SK-N-SH (cell line): ENCODE measurements around the gene CNTN4. TPM values are rescaled to one million over a fixed set of nuclear protein-coding genes. Genes with fewer than 3 reads are reported as not detected.

ENCODE experiments used
- CTCF ChIA-PET: fragments of 300-600, 350-600 bp; formaldehyde crosslinking; extraction: SDS; loops from one replicate; lab custom pipeline; 2021; lab: Yijun Ruan, JAX
- POLR2A ChIA-PET: fragments of 350-600 bp; sonication (Branson Sonifier 250); formaldehyde crosslinking; extraction: SDS; loops from one replicate; lab custom pipeline; 2020; ENCODE audit warnings: antibody characterized with exemption, inconsistent platforms; lab: Yijun Ruan, JAX
- DNase-seq: peaks from one replicate; pipeline ENCODE4 v3.0.0; 2012
- H2AFZ ChIP-seq: fragments of 200-600 bp; sonication (generic); 2 replicates; pipeline ENCODE4 v1.8.1; 2016; ENCODE audit warnings: antibody characterized with exemption, mild to moderate bottlenecking, low read depth
- H3F3A ChIP-seq: fragments of 200-600 bp; sonication (generic); replicated peaks from 2 replicates; pipeline ENCODE3; 2016; ENCODE audit warnings: antibody characterized with exemption, mild to moderate bottlenecking; ENCODE audit not compliant: insufficient read depth
- H3K27ac ChIP-seq, 2 experiments: fragments of 200-500 bp in 1 of 2; fragments of 200-600 bp in 1 of 2; sonication (Bioruptor generic) in 1 of 2; sonication (generic), shearing (Covaris generic) in 1 of 2; 2 replicates each; pipeline versions ENCODE4 v1.5.1 to v1.6.1; 2014 to 2016; ENCODE audit warnings: low read depth in 2 of 2, inconsistent platforms in 1 of 2, low read length in 1 of 2, mild to moderate bottlenecking in 1 of 2, mixed read lengths in 1 of 2
- H3K27me3 ChIP-seq: fragments of 200-600 bp; sonication (generic), shearing (Covaris generic); 2 replicates; pipeline ENCODE4 v1.6.1; 2016; ENCODE audit warnings: mixed run types; ENCODE audit not compliant: insufficient read depth
- H3K36me3 ChIP-seq, 2 experiments: fragments of 200-500 bp in 1 of 2; fragments of 200-600 bp in 1 of 2; sonication (Bioruptor generic) in 1 of 2; sonication (generic) in 1 of 2; replicated peaks in 1 of 2; 2 replicates each; pipeline versions ENCODE3 to v1.5.1; 2014 to 2016; ENCODE audit warnings: low read length in 1 of 2, mild to moderate bottlenecking in 1 of 2; ENCODE audit not compliant: insufficient read depth in 2 of 2, control insufficient read depth in 1 of 2
- H3K4me1 ChIP-seq, 2 experiments: fragments of 200-500 bp in 1 of 2; fragments of 200-600 bp in 1 of 2; sonication (Bioruptor generic) in 1 of 2; sonication (generic), shearing (Covaris generic) in 1 of 2; 2 replicates each; pipeline versions ENCODE4 v1.5.1 to v1.6.1; 2014 to 2016; ENCODE audit warnings: low read depth in 1 of 2, low read length in 1 of 2, mixed run types in 1 of 2; ENCODE audit not compliant: insufficient read depth in 2 of 2, control insufficient read depth in 1 of 2
- H3K4me2 ChIP-seq: fragments of 200-600 bp; sonication (generic), shearing (Covaris generic); 2 replicates; pipeline ENCODE4 v1.6.1; 2017; ENCODE audit warnings: mixed run types
- H3K4me3 ChIP-seq, 2 experiments: fragments of 200-500 bp in 1 of 2; fragments of 200-600 bp in 1 of 2; sonication (Bioruptor generic) in 1 of 2; sonication (generic), shearing (Covaris generic) in 1 of 2; 2 replicates each; pipeline versions ENCODE4 v1.5.1 to v1.8.1; 2014 to 2016; ENCODE audit warnings: low read depth in 2 of 2, inconsistent platforms in 1 of 2, low read length in 1 of 2, mild to moderate bottlenecking in 1 of 2, mixed read lengths in 1 of 2, moderate library complexity in 1 of 2
- H3K79me2 ChIP-seq: fragments of 200-600 bp; sonication (generic); 2 replicates; pipeline ENCODE4 v1.8.1; 2017; ENCODE audit warnings: mild to moderate bottlenecking; ENCODE audit not compliant: insufficient read depth
- H3K9ac ChIP-seq: fragments of 200-600 bp; sonication (generic); 2 replicates; pipeline ENCODE4 v1.6.1; 2017; ENCODE audit warnings: mixed run types
- H3K9me2 ChIP-seq: fragments of 200-600 bp; sonication (generic); 2 replicates; pipeline ENCODE4 v1.6.1; 2017; ENCODE audit warnings: mixed run types
- H3K9me3 ChIP-seq: fragments of 200-600 bp; sonication (generic); 2 replicates; pipeline ENCODE4 v1.6.1; 2017; ENCODE audit warnings: mixed run types, mild to moderate bottlenecking, moderate library complexity
- H4K20me1 ChIP-seq: fragments of 200-600 bp; sonication (generic); 2 replicates; pipeline ENCODE4 v1.6.1; 2017; ENCODE audit warnings: mild to moderate bottlenecking, mixed run types; ENCODE audit not compliant: insufficient read depth
- ELF1 ChIP-seq: IDR thresholded peaks from 2 replicates; pipeline ENCODE4 v1.4.0; 2012
- GABPA ChIP-seq: IDR thresholded peaks from 2 replicates; pipeline ENCODE4 v1.4.0; 2012; ENCODE audit warnings: low read depth, mild to moderate bottlenecking
- MEF2A ChIP-seq: IDR thresholded peaks from 2 replicates; pipeline ENCODE4 v1.4.0; 2012; ENCODE audit warnings: low read depth, borderline replicate concordance
- NRF1 ChIP-seq: IDR thresholded peaks from 2 replicates; pipeline ENCODE4 v1.6.1; 2012; ENCODE audit warnings: low read depth, mild to moderate bottlenecking, low read length
- RAD21 ChIP-seq: IDR thresholded peaks from 2 replicates; pipeline ENCODE4 v1.6.1; 2012; ENCODE audit warnings: mild to moderate bottlenecking, low read length
- RCOR1 ChIP-seq: fragments of 150-350 bp; IDR thresholded peaks from 2 replicates; pipeline ENCODE4 v1.6.1; 2017; ENCODE audit warnings: antibody characterized with exemption, low read length
- RFX5 ChIP-seq: IDR thresholded peaks from 2 replicates; pipeline ENCODE4 v1.6.1; 2012; ENCODE audit warnings: mild to moderate bottlenecking, improper control_type of control experiment, low read length
- SIN3A ChIP-seq: IDR thresholded peaks from 2 replicates; pipeline ENCODE4 v1.6.1; 2012; ENCODE audit warnings: low read depth, mild to moderate bottlenecking, low read length, moderate library complexity, borderline replicate concordance
- WGBS: methylation state at CpG from one replicate; pipeline ENCODE4 v1.1.6; 2017; ENCODE audit warnings: low lambda C conversion rate; 5-methylcytosine and 5-hydroxymethylcytosine counted together
- polyA plus RNA-seq, 3 experiments: library from polyadenylated mRNA; depleted of rRNA; stranded (reverse); fragments of >200 nt; gene quantifications; 2 replicates each; pipeline ENCODE4 v1.2.3, GENCODE V29; 2012
- TF ChIP-seq, protein P1 (sequence below): fragments of 150-350 bp; IDR thresholded peaks from 2 replicates; pipeline ENCODE4 v1.6.1; 2016; ENCODE audit warnings: mild to moderate bottlenecking, low read depth, low read length
- TF ChIP-seq, protein P2 (sequence below): IDR thresholded peaks from 2 replicates; pipeline ENCODE4 v1.4.0; 2012; ENCODE audit warnings: low read depth, borderline replicate concordance
- TF ChIP-seq, protein P3 (sequence below): IDR thresholded peaks from 2 replicates; pipeline ENCODE4; 2012

CNTN4 gene
- polyA plus RNA-seq, 1 of the 3 experiments (the other 2 are of a cell fraction): 0.12 TPM

DNA sequence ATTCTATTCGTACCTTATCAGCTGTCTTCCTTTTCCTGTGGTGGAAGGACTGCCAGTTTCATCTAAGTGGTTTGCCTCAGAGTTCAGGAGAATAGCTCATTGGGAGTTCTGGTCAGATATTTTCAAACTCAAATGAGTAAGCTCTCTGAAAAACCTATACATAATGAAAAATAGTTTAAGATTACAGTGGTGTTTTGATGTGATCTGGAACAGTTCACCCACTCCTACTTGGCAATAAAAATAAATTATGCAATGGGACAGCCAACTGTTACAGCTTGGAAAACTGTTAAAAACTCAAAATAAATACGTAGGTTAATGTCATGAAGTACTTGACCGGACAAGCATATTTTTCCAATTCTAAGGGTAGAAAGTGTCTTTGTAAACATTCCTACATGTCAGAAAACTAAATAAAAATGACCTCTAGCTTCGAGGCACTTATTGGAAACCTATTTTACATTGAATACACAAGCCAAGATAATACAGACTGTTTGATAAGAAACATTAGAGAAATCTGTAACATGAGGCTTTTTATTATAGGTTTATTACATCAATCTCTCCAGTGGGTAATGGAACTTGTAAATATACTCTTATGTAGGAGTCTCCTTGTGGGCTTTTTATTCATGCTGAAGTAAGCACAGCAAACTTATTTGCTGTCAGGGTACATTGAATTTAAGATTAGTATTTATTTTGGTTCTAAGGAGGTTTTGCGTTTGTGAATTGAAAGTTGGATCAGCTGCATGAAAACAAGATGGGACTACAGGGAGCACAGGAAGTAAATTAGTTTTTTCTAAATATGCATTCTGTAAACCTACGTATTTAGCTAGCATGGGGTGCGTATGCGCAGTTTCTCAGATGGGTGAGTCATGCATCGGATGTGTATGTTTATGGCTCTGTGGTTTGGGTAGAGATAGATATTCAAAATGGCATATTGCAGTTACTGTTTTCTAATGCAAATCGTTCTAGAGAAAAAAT, 558.4 kb downstream of the CNTN4 start (continued):
- TF ChIP-seq, protein P1, sequence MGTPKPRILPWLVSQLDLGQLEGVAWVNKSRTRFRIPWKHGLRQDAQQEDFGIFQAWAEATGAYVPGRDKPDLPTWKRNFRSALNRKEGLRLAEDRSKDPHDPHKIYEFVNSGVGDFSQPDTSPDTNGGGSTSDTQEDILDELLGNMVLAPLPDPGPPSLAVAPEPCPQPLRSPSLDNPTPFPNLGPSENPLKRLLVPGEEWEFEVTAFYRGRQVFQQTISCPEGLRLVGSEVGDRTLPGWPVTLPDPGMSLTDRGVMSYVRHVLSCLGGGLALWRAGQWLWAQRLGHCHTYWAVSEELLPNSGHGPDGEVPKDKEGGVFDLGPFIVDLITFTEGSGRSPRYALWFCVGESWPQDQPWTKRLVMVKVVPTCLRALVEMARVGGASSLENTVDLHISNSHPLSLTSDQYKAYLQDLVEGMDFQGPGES: no peak
- TF ChIP-seq RAD21 (no peak), MEF2A (no peak), RCOR1 (no peak), SIN3A (no peak)
- TF ChIP-seq, protein P2, sequence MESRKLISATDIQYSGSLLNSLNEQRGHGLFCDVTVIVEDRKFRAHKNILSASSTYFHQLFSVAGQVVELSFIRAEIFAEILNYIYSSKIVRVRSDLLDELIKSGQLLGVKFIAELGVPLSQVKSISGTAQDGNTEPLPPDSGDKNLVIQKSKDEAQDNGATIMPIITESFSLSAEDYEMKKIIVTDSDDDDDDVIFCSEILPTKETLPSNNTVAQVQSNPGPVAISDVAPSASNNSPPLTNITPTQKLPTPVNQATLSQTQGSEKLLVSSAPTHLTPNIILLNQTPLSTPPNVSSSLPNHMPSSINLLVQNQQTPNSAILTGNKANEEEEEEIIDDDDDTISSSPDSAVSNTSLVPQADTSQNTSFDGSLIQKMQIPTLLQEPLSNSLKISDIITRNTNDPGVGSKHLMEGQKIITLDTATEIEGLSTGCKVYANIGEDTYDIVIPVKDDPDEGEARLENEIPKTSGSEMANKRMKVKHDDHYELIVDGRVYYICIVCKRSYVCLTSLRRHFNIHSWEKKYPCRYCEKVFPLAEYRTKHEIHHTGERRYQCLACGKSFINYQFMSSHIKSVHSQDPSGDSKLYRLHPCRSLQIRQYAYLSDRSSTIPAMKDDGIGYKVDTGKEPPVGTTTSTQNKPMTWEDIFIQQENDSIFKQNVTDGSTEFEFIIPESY: no peak

DNA sequence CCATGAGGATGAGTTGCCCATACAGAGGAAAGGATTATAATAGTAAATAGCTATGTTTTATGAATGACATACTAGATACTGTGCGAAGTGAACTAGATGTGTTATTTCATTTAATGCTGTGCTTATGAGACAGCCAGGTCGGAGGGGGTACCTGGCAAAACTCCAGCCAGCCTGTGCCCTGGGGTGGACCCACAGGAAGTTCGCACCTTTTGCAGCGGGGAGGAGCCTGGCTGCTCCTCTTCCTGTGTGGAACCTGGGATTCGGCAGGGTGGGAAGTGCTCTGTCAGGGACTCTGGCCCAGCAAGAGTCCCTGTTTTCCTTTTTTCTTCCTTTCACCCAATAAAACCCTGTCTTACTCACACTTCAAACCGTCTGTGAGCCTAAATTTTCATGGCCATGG, 559.3 kb downstream of the CNTN4 start:
- TF ChIP-seq RFX5 (no peak), ELF1 (no peak), NRF1 (no peak), GABPA (no peak)
- TF ChIP-seq, protein P1: no peak
- TF ChIP-seq, protein P3, sequence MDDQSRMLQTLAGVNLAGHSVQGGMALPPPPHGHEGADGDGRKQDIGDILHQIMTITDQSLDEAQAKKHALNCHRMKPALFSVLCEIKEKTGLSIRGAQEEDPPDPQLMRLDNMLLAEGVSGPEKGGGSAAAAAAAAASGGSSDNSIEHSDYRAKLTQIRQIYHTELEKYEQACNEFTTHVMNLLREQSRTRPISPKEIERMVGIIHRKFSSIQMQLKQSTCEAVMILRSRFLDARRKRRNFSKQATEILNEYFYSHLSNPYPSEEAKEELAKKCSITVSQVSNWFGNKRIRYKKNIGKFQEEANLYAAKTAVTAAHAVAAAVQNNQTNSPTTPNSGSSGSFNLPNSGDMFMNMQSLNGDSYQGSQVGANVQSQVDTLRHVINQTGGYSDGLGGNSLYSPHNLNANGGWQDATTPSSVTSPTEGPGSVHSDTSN: no peak
- TF ChIP-seq, all 33 proteins: peak for 0
- peaks cover 0 to 4% of the 10 kb centered on the region in 2 experiments; a peak in 2 of 4 replicates for H3K4me1 ChIP-seq
- no peak overlapping the region for H3K9ac ChIP-seq
- WGBS: 35% methylated on average over 4 of the region's 6 CpGs
- peaks cover 6% of the 10 kb centered on the region; the same call in 1 of the 2 replicates for H3K9me3 ChIP-seq
- POLR2A ChIA-PET: no interaction called here
- no peaks in the 10 kb centered on the region for H3F3A ChIP-seq
- no peak for DNase-seq
- no peaks in the 10 kb centered on the region for H3K79me2 ChIP-seq
- CTCF ChIA-PET: no interaction called here
- H3K27me3 ChIP-seq: no peaks in the 10 kb centered on the region
- no peak overlapping the region for H3K4me2 ChIP-seq
- H4K20me1 ChIP-seq: no peaks in the 10 kb centered on the region
- no peaks in the 10 kb centered on the region for H3K36me3 ChIP-seq
- no peak overlapping the region; a peak in 1 of 4 replicates for H3K27ac ChIP-seq
- H2AFZ ChIP-seq: no peak overlapping the region
- no peaks in the 10 kb centered on the region for H3K9me2 ChIP-seq
- H3K4me3 ChIP-seq: no peak overlapping the region
